Trophoblast cell (in vitro differentiated cells and primary cell): ENCODE results near the gene NEGR1.

Experiments
- DNase-seq, 2 donors: peaks; one replicate each; pipeline ENCODE4 v3.0.0-alpha.2; 2016
- H2AFZ ChIP-seq: 2 replicates; pipeline ENCODE4 v1.6.1; 2013; ENCODE audit warnings: low read length, moderate library complexity, mild to moderate bottlenecking; ENCODE audit not compliant: insufficient read depth, poor library complexity
- H2AK5ac ChIP-seq: 2 replicates; pipeline ENCODE4 v1.6.1; 2013; ENCODE audit warnings: mild to moderate bottlenecking, low read length
- H2BK120ac ChIP-seq: 2 replicates; pipeline ENCODE4 v1.6.1; 2013; ENCODE audit warnings: low read length, mild to moderate bottlenecking, moderate library complexity; ENCODE audit not compliant: insufficient read depth, poor library complexity
- H2BK12ac ChIP-seq: 2 replicates; pipeline ENCODE4 v1.6.1; 2013; ENCODE audit warnings: mild to moderate bottlenecking, low read length, moderate library complexity
- H2BK5ac ChIP-seq: 2 replicates; pipeline ENCODE4 v1.6.1; 2013; ENCODE audit warnings: low read length, low read depth, moderate library complexity, mild to moderate bottlenecking; ENCODE audit not compliant: poor library complexity
- H3K14ac ChIP-seq: 2 replicates; pipeline ENCODE4 v1.6.1; 2013; ENCODE audit warnings: mild to moderate bottlenecking, low read length
- H3K18ac ChIP-seq: 2 replicates; pipeline ENCODE4 v1.6.1; 2013; ENCODE audit warnings: mild to moderate bottlenecking, low read length
- H3K23ac ChIP-seq: 2 replicates; pipeline ENCODE4 v1.6.1; 2013; ENCODE audit warnings: low read length
- H3K27ac ChIP-seq: 2 replicates; pipeline ENCODE4 v1.5.1; 2013; ENCODE audit warnings: low read depth, mild to moderate bottlenecking, inconsistent platforms, low read length, moderate library complexity
- H3K27me3 ChIP-seq: 2 replicates; pipeline ENCODE4 v1.6.1; 2013; ENCODE audit warnings: inconsistent platforms, mild to moderate bottlenecking, low read length, moderate library complexity; ENCODE audit not compliant: insufficient read depth
- H3K36me3 ChIP-seq, 2 experiments: 1 replicate in 1 of 2; 2 replicates in 1 of 2; pipeline ENCODE4 v1.6.1; 2013; ENCODE audit warnings: low read length in 2 of 2, mild to moderate bottlenecking in 2 of 2, moderate library complexity in 1 of 2; ENCODE audit not compliant: insufficient read depth in 2 of 2, control insufficient read depth in 1 of 2
- H3K4ac ChIP-seq: 2 replicates; pipeline ENCODE4 v1.6.1; 2013; ENCODE audit warnings: low read depth, mild to moderate bottlenecking, low read length, moderate library complexity
- H3K4me1 ChIP-seq, 2 experiments: 1 replicate in 1 of 2; 2 replicates in 1 of 2; pipeline ENCODE4 v1.6.1; 2013; ENCODE audit warnings: low read length in 2 of 2, mild to moderate bottlenecking in 2 of 2, moderate library complexity in 1 of 2; ENCODE audit not compliant: insufficient read depth in 2 of 2, control insufficient read depth in 1 of 2
- H3K4me2 ChIP-seq: 2 replicates; pipeline ENCODE4 v1.6.1; 2013; ENCODE audit warnings: inconsistent platforms, mild to moderate bottlenecking, low read length, moderate library complexity
- H3K4me3 ChIP-seq: 2 replicates; pipeline ENCODE4 v1.5.1; 2013; ENCODE audit warnings: mild to moderate bottlenecking, low read depth, low read length, inconsistent platforms
- H3K79me1 ChIP-seq: one replicate; pipeline ENCODE4 v1.6.1; 2013; ENCODE audit warnings: low read length
- H3K79me2 ChIP-seq: 2 replicates; pipeline ENCODE4 v1.6.1; 2013; ENCODE audit warnings: low read length, mild to moderate bottlenecking; ENCODE audit not compliant: control insufficient read depth, insufficient read depth, poor library complexity
- H3K9ac ChIP-seq: 2 replicates; pipeline ENCODE4 v1.6.1; 2013; ENCODE audit warnings: mild to moderate bottlenecking, low read length
- H3K9me3 ChIP-seq: 2 replicates; pipeline ENCODE4 v1.6.1; 2013; ENCODE audit warnings: low read depth, mild to moderate bottlenecking, control low read depth, inconsistent platforms, low read length; ENCODE audit not compliant: insufficient read depth
- H4K12ac ChIP-seq: 2 replicates; pipeline ENCODE4 v1.6.1; 2013; ENCODE audit warnings: low read depth, mild to moderate bottlenecking, low read length, moderate library complexity
- H4K8ac ChIP-seq: 2 replicates; pipeline ENCODE4 v1.6.1; 2013; ENCODE audit warnings: low read depth, mild to moderate bottlenecking, low read length, moderate library complexity
- H4K91ac ChIP-seq: one replicate; pipeline ENCODE4 v1.6.1; 2013; ENCODE audit warnings: low read depth, mild to moderate bottlenecking, low read length, moderate library complexity
- WGBS: extraction: QIAGEN DNeasy Blood & Tissue Kit; methylation state at CpG from one replicate; pipeline ENCODE4 v1.1.7; 2013; ENCODE audit warnings: missing lambda C conversion rate; ENCODE audit not compliant: insufficient read length, insufficient coverage; ENCODE audit errors: extremely low coverage; 5-methylcytosine and 5-hydroxymethylcytosine counted together

The NEGR1 gene

DNA sequence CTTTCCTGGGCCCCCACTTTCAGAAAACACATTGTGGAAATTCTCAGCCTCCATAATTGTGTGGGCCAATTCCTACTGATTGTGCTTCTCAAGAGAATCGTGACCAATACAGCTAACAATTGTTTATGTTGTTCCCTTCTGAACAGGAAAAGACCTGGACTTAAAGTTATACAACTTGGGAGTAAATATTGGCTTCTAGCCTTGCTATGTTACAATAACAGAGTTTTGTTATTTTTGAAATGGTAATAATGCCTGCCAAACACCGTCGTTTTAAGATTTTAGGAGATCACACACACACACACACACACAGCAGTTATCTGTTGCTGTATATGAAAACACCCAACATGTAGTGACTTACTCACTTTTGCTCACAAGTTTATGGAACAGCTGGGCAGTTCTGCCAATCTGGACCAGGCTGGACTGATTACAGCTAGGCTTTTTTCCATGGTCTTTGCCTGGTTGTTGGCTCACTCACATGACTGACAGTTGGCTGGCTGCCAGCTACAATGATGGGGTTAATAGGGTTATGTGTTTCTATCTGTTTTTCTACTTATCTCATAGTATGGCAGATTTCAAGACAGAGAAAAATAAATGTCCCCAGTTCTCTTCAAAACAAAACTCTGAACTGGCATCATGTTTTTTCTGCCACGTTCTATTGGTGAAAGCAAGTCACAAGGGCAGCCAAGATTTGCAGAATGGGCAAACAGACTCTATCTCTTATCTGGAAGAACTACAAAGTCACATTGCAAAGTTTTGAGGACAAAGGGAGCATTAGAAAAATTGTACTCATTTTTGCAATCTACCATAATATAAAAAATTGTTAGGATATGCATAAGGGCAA lies 447.5 kb downstream of the NEGR1 start:
- Histone ChIP-seq H2BK12ac (no peak overlapping the region), H2BK120ac (no peak overlapping the region), H2BK5ac (no peak overlapping the region), H3K79me1 (no peaks in the 10 kb centered on the region), H3K4ac (no peak overlapping the region), H3K4me3 (no peak overlapping the region), H3K4me1 (no peaks in the 10 kb centered on the region), H3K14ac (no peak overlapping the region), H3K79me2 (no peaks in the 10 kb centered on the region), H3K9me3 (no peaks in the 10 kb centered on the region), H3K4me2 (no peak overlapping the region), H3K27ac (no peak overlapping the region), H3K36me3 (no peaks in the 10 kb centered on the region), H3K23ac (no peak overlapping the region), H2AK5ac (no peak overlapping the region), H3K9ac (no peak overlapping the region), H2AFZ (no peak overlapping the region), H3K27me3 (no peaks in the 10 kb centered on the region), H4K8ac (no peak overlapping the region), H4K91ac (no peak overlapping the region), H4K12ac (no peak overlapping the region), H3K18ac (no peak overlapping the region)
- no peak for DNase-seq
- no CpG with 5 or more reads among the region's 4 CpGs for WGBS

DNA sequence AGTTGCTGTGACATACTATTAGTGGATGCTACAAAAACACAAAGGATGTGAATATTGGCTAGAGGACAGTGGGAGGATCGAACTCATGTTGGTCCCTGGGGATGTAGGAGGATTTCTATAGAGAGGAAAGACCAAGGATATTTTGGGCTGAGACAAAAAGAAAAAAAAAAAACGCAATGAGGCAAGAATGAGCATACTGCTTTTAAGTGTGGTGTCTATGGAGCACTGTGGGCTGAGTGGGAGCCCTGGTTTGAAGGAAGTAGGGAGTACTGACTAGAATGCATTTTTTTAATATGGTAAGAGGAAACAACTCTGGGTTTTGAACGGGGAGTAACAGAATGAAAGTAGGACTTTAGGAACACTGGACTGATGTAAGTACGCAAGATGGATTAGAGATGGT lies 450.7 kb downstream of the NEGR1 start:
- Histone ChIP-seq H3K27me3 (no peaks in the 10 kb centered on the region), H3K4me3 (no peak overlapping the region), H3K27ac (no peak overlapping the region), H2BK120ac (no peak overlapping the region), H3K9me3 (no peaks in the 10 kb centered on the region), H4K91ac (no peak overlapping the region), H3K23ac (no peak overlapping the region), H4K12ac (no peak overlapping the region), H4K8ac (no peak overlapping the region), H3K4ac (no peak overlapping the region), H3K9ac (no peak overlapping the region), H3K18ac (no peak overlapping the region), H3K79me1 (no peaks in the 10 kb centered on the region), H2BK12ac (no peak overlapping the region), H2AK5ac (no peak overlapping the region), H3K79me2 (no peaks in the 10 kb centered on the region), H3K4me1 (no peaks in the 10 kb centered on the region), H2AFZ (no peak overlapping the region), H2BK5ac (no peak overlapping the region), H3K4me2 (no peak overlapping the region), H3K14ac (no peak overlapping the region), H3K36me3 (no peaks in the 10 kb centered on the region)
- WGBS = no CpG with 5 or more reads among the region's 4 CpGs
- DNase-seq = no peak

DNA sequence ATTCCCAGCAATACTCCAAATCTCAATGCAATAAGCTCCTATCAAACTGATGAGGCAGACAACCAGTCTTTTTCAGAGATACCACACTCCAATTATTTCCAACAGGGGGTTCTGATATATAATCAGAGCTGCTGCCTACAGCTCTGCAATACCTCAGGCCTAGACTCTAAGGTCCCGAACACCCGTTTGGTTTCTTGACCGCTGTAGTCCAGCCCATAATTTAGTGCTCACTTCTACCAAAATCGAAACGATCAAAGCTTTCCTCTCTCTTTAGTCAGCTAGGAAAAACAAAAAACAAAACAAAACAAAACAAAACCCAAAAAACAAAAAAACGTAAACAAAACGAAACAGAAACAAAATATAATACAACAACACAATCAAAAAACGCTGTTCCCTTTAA lies 453.0 kb downstream of the NEGR1 start:
- Histone ChIP-seq H4K91ac (no peak overlapping the region), H2AK5ac (no peak overlapping the region), H3K9ac (no peak overlapping the region), H4K8ac (no peak overlapping the region), H3K14ac (no peak overlapping the region), H3K79me2 (no peaks in the 10 kb centered on the region), H3K4me1 (no peaks in the 10 kb centered on the region), H3K79me1 (no peaks in the 10 kb centered on the region), H3K4ac (no peak overlapping the region), H3K36me3 (no peaks in the 10 kb centered on the region), H3K18ac (no peak overlapping the region), H3K27ac (no peak overlapping the region), H2BK5ac (no peak overlapping the region), H2BK12ac (no peak overlapping the region), H3K9me3 (no peaks in the 10 kb centered on the region), H3K23ac (no peak overlapping the region), H2AFZ (no peak overlapping the region), H2BK120ac (no peak overlapping the region), H3K4me3 (no peak overlapping the region), H3K27me3 (no peaks in the 10 kb centered on the region), H4K12ac (no peak overlapping the region), H3K4me2 (no peak overlapping the region)
- WGBS = 100% methylated on average over 3 of the region's 8 CpGs
- DNase-seq = no peak

DNA sequence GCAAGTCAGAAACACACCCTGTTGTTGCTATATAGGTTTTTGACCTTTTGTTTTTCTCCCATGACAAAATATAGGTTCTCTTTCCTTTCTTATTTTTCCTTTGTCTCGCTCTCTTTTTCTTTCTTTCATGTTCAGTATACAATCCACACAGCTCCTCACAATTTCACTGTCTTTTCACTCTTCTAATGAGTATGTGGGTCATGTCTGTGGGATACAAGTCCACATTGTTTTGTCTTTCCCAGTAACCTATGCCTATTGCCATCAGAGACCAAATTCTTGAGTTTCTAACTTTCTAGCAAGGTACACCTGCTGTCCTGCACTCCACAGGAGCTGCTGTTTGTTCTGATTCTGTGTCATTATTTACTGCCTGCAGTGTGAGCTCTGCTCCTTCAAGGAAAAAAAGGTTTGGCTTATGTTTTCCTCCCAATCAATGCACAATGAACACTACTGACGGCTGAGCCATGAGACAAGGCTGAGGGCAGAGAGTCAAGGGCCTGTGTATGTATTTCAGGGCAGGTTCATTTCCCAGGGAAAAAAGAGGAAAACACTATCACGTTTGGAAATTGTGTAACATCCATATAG lies 453.8 kb downstream of the NEGR1 start:
- H3K4ac ChIP-seq = no peak overlapping the region
- no CpG with 5 or more reads among the region's 3 CpGs for WGBS
- no peak overlapping the region for H3K27ac ChIP-seq
- H2BK120ac ChIP-seq = no peak overlapping the region
- no peak overlapping the region for H2AFZ ChIP-seq
- H3K18ac ChIP-seq = no peak overlapping the region
- DNase-seq = no peak
- H4K91ac ChIP-seq = no peak overlapping the region
- H3K79me1 ChIP-seq = no peaks in the 10 kb centered on the region
- H4K8ac ChIP-seq = no peak overlapping the region
- H3K9me3 ChIP-seq = no peaks in the 10 kb centered on the region
- H4K12ac ChIP-seq = no peak overlapping the region
- no peak overlapping the region for H3K4me3 ChIP-seq
- H3K23ac ChIP-seq = no peak overlapping the region
- H2BK12ac ChIP-seq = no peak overlapping the region
- no peak overlapping the region for H3K14ac ChIP-seq
- no peak overlapping the region for H3K9ac ChIP-seq
- H3K27me3 ChIP-seq = no peaks in the 10 kb centered on the region
- H2BK5ac ChIP-seq = no peak overlapping the region
- H2AK5ac ChIP-seq = no peak overlapping the region
- H3K4me1 ChIP-seq = no peaks in the 10 kb centered on the region
- H3K4me2 ChIP-seq = no peak overlapping the region
- H3K79me2 ChIP-seq = no peaks in the 10 kb centered on the region
- H3K36me3 ChIP-seq = no peaks in the 10 kb centered on the region
